Prostate gland (tissue), 2 donors: ENCODE results near the gene GEMIN4.

Experiments used
- CTCF ChIP-seq, 4 experiments: fragments of 200-600 bp in 2 of 4; fragments of 450-650 bp in 2 of 4; sonication (generic) in 2 of 4; IDR thresholded peaks; 1 replicate in 3 of 4; 2 replicates in 1 of 4; pipeline ENCODE4 v1.5.1; 2016 to 2019; ENCODE audit warnings: antibody characterized with exemption in 4 of 4, mild to moderate bottlenecking in 2 of 4, moderate library complexity in 2 of 4
- POLR2AphosphoS5 ChIP-seq: sonication (generic); formaldehyde crosslinking; IDR thresholded peaks from one replicate; pipeline ENCODE4 v1.6.1; 2017; ENCODE audit warnings: antibody characterized with exemption

GRCh38 chr17:740240-741017, 11.6 kb downstream of the GEMIN4 start:
- no peak for TF ChIP-seq CTCF (IDR thresholded peaks at IDR 0.05)
- no peak for TF ChIP-seq POLR2AphosphoS5
